ENCODE results near the gene TNPO1.

DNA sequence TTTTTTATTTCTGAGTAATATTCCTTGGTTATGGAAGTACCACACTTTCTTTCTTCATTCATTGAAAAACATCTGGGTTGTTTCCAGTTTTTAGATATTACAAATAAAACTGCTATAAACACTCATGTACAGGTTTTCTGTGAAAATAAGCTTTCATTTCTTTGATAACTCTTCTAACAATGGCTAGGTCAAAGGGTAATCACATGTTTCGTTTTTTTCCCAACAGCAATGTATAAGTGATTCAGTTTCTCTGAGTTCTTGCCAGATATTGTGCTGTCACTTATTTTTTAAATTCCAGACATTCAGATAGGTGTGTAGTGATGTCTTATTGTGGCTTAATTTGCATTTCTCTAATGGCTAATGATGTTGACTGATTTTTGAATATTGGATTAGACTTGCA, 16.7 kb upstream of the TNPO1 start:
- no peak for TF ChIP-seq CTCF (IDR thresholded peaks at IDR 0.05; ENCODE audit: borderline replicate concordance, extremely low read depth, low read length, poor library complexity, severe bottlenecking)
- no peak for TF ChIP-seq EZH2 (IDR thresholded peaks at IDR 0.05; ENCODE audit: borderline replicate concordance, low read depth, low read length, severe bottlenecking)

All from DND-41 (cell line).